Measurements from ENCODE around the gene SWT1.

The SWT1 gene

GRCh38 chr1:185156854-185157598 lies at the start of gene SWT1, which contains the start of gene TRMT1L:
Gene SWT1 (plus strand): TSS chr1:185157167. CDS start chr1:185160842, 3,675 bp downstream.
Gene TRMT1L (minus strand): TSS chr1:185156953. CDS start chr1:185156712, 241 bp downstream.
- peak; percentile 99 for FAIRE-seq

DNA sequence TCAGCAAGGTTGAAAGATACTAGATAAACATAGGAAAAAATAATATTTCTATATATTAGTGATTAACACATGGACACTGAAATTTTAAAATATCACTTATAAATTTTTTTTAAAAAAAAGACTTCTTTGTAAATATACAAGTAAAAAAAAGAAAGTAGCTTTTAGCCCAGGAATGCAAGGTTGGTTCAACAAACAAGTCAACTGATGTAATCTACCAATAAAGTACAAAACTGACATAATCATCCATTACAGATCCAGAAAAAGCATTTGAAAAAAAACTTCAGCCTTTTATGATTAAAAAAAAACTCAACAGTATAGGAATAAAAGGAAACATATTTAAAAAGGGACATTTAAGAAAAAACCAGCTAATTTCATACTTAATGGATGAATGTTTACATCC lies 48.6 kb upstream of the SWT1 start:
- peak; percentile 93 for FAIRE-seq

GRCh38 chr1:185110145-185110544 lies 46.8 kb upstream of the SWT1 start:
- FAIRE-seq: no peak

GRCh38 chr1:185111873-185112272 lies 45.1 kb upstream of the SWT1 start:
- no peak for FAIRE-seq

DNA sequence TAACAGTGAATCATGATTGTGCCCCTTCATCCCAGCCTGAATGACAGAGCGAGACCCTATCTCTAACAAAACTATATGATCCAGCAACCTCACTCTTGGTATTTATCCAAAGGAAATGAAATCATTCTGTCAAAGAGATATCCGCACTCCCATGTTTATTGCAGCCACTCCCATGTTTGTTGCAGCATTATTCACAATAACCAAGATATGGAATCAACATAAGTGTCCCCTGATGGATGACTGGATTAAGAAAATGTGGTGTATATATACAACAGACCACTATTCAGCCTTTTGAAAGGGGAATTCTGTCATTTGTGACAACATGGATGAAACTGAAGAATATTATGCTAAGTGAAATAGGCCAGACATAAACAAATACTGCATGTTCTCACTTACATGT lies 44.6 kb upstream of the SWT1 start:
- no peak for FAIRE-seq

GRCh38 chr1:185129708-185130107 lies 27.3 kb upstream of the SWT1 start:
- FAIRE-seq: no peak

- FAIRE-seq: peak; percentile 92
These were observed 24.4 kb upstream of the SWT1 start for GRCh38 chr1:185132534-185132933.

DNA sequence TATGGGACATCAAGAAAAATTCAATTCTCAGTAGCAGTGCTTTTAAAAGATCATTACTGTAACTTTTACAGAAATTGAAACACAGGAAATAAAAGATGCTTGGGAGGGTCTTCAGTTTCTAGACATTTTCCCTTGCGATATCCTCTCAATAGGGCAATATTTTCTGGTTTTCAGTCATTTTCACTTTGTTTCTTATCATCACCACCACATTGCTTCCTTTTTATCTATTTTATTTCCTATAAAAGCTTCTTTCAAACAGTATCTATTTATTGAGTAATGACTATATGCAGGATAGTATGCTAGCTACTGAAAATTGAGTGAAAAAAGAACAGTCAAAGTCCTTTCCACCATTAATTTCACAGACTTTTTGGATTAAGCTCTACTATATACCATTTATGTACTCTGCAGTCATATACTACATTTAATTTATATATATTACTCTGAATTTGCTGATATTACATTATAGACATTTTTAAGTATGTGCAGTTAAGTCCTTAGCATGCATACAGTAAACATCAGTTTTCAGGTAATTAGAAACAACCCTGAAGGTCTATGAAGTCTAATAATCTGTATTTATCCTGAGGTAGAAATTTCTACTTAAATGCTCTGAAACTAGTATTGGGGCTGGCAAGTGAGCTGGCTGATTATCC lies 18.9 kb upstream of the SWT1 start:
- FAIRE-seq: peak; percentile 65

DNA sequence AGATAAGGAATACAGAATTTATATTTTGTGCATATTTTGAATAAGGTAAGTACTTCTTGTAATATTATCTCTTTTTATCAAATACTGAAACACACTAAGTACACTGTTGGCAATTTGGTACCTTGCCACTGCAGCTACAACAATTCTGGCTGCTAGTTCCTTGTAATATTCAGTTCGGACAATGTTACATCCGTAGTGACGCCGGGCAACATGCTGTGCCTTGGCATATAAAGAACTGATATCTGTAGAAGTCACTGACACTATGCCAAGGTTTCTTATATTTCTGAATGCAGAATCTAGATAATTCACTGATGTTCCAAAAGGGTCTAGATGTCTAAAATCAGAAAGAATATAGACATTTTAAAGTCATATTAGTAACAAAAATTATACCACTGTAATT lies 17.7 kb upstream of the SWT1 start:
- FAIRE-seq: no peak

GRCh38 chr1:185144233-185144632 lies 12.7 kb upstream of the SWT1 start:
- no peak for FAIRE-seq

- no peak for FAIRE-seq
These were observed 5.8 kb upstream of the SWT1 start for GRCh38 chr1:185151215-185151614.

DNA sequence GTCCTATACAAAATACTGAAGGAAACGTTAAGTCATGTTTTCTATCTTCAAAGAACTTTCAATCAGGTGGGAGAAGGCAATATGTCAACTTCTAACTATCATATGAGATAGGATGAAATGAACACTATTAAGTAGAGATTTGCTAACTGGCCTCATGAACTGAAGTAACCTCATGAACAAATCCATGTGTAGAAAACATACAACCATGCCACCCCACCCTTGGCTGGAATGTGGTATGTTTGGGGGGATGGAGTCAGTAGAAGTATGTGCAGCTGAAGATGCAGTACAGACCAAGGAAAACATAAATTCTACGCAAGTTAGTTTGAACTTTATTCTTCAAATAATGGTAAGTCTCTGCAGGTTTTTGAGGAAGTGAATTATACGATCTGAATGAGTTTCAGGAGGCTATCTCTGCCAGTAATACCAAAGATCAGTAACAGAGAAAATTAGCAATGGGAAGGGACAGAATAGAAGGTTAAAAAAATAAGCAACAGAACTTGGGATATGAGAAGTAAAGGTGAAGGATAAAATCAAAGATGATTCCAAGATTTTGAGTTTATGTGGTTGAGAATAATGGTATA lies 4.7 kb upstream of the SWT1 start:
- FAIRE-seq: peak; percentile 9

- FAIRE-seq: peak; percentile 65
These were observed 2.0 kb upstream of the SWT1 start for GRCh38 chr1:185154912-185155513.

DNA sequence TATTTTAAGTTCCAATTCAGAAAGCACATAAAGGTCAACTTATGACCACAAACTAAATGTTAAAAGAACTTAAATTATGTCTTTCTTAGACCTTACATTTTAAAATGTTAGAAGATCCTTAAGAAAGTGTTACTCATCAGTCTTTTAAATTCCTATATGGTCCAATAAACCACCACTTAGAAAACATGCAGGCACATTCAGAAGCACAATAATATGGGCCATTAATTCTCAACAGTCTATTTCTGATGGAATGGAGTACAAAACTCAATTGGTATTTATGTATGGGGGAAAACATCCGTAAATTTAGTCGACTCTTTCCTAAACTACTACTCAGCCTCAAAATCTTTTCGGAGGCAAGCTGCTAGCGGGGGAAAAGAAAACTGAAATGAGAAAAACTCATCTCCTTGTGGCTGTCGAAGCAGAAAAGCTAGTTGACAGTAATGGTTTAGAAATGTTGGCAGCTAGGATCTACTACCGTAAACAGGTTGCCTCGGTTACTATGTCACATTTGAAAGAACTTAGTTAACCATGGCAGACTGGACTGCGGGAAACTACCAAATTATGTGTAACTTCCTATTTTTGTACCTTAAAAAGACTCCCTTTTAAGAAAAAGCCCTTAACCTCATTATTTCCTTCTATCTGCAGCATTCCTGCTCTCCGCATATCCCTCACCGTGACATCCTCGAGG lies 1.2 kb upstream of the SWT1 start:
- FAIRE-seq: peak; percentile 72

DNA sequence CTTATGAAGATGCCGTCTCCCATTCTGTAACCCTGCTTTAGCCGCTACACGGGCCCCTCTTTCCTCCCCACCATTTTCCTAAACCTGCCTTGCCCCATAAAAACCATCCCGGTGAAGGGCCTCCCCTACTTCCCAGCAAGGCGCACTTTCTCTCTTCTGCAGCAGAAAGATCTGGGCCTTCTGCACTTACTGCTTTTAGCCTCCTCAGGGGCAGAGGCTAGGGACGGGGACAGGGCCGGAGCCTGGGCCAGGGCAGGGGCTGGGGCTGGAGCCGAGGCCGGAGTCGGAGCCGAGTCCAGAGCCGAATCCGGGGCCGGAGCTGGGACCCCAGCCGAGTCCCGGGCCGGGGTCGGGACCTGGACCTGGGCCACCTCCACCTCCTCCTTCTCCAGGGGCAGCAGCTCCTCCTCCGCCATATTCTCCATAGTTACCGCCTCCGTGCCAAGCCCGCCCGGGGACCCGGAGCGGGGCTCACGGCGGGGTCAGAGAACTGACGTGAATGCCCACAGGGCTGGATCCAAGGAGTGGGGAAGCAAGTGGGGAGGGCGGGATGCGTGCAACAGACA lies 596 bp upstream of the SWT1 start:
- FAIRE-seq: no peak

DNA sequence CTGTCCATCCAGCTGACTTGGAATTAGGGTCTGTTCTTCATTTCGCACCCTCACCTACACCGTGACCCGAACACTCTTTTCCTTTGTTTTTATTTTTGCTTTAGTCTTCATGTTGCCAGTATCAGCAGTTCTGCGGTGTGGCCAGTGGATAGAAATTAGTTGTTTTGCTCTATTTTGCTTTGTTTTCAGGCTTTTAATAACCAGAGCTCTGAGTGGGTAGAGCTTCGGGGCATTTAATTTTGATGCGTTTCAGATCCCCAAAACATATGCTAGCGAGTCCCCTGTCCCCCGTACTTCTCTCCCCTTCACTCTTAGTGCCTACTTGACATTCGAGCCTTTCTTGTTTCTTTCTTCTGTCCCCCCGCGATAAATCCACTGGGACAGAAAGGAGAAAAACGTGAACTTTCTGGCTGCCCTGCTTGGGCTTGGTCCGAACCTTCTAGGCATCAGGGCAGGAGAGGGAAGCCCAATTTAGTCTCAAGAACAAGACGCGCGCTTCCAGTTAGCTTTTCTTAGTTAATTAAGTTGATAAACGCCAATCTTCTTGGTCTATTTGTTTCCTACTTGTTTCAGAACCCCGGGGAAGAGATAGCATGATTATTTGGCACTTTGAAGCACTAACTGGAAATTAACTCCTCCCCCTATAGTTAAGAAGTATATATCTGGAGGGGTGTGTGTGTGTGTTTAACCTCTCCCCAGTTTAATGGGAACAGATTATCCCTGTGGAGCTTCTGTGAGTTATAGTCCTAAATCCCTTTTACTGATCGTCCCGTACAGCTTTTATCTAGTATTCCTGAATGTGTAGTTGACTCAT lies 839 bp downstream of the SWT1 start:
- no peak for FAIRE-seq

DNA sequence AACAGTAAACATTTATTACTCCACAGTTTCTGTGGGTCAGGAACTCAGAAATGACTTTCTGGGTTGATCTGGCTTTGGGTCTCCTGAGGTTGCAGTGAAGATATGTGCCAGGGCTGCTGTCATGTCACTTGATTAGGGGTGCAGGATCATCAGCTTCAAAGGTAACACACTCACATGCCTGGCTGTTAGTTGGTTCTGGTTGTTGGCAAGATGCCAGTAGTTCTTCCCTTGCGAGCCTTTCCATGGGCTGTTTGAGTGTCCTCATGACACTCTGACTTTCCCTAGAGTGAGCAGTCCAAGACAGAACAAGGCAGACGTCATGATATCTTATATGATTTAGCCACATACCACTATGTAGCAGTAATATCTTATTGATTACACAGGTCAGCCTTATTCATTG lies 1.8 kb downstream of the SWT1 start:
- FAIRE-seq: no peak

GRCh38 chr1:185159966-185160365 lies 3.0 kb downstream of the SWT1 start:
- no peak for FAIRE-seq

DNA sequence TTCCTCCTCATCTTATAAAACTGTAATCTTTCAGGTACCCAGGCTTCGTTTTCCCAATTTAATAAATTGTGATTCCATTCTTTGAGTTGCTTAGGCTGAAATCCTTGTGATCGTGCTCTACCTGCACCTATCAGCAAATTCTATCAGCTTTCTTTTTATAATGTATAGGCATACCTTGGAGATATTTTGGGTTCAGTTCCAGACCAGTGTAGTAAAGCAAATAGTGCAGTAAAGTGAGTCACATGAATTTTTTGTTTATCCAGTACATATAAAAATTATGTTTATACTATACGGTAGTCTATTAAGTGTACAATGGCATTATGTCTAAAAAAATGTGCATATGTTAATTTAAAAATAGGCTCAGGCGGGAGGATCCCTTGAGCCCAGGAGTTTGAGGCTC lies 5.5 kb downstream of the SWT1 start:
- no peak for FAIRE-seq

- no peak for FAIRE-seq
These were observed 9.1 kb downstream of the SWT1 start for GRCh38 chr1:185166106-185166505.

- peak; percentile 85 for FAIRE-seq
These were observed 13.4 kb downstream of the SWT1 start for GRCh38 chr1:185170291-185170848.

DNA sequence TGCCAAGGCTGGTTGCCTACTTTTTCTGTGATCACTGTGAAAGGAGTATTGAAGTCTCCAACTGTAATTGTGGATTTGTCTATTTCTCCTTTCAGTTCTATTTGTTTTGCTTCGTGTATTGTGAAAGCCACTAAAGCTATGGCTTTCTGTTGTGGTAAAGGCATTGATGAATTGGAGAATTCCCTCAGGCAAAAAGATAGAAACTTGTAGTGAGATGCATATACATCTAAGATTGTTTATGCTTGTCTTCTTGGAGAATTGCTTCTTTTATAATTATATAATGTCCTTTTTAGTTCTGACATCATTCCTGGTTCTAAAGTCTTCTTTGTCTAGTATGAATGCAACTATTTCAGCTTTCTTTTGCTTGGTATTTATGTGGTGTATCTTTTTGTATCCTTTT lies 36.8 kb downstream of the SWT1 start:
- FAIRE-seq: no peak

Measured in TTC549 (cell line).